Naive thymus-derived CD4-positive, alpha-beta T cell (primary cell): ENCODE measurements around the gene TM6SF1. TPM values are rescaled to one million over a fixed set of nuclear protein-coding genes. Genes with fewer than 3 reads are reported as not detected.
"Not testable (repeated sequence)": the region's sequence is repeated elsewhere in the genome, so short reads cannot be mapped to it uniquely, and the experiment has no call there.

Source experiments
- ATAC-seq: fragments of 150-1000 bp; cut with Tn5 transposase; 2 replicates; pipeline ENCODE4 v1.10.0; 2021; ENCODE audit warnings: mild to moderate bottlenecking, moderate library complexity
- CTCF ChIA-PET: fragments of 350-600 bp; sonication (Branson Sonifier 250); formaldehyde crosslinking; loops from one replicate; lab custom pipeline; 2021; ENCODE audit warnings: antibody characterized with exemption; lab: Charles Lee
- POLR2A ChIA-PET: fragments of 350-600 bp; sonication (Branson Sonifier 250); formaldehyde crosslinking; loops from one replicate; lab custom pipeline; 2021; ENCODE audit warnings: antibody characterized with exemption, inconsistent platforms; lab: Charles Lee
- DNase-seq, 9 donors: peaks; one replicate each; pipeline versions ENCODE4 v3.0.0 to v3.0.0-alpha.2; 2020 to 2022; ENCODE audit warnings: mixed read lengths in 1 of 9
- H3K27ac ChIP-seq: one replicate; pipeline ENCODE4 v1.7.0; 2013; ENCODE audit warnings: mild to moderate bottlenecking, low read depth, low read length, moderate library complexity
- H3K27me3 ChIP-seq, 2 donors: one replicate each; pipeline ENCODE4 v1.7.0; 2013; ENCODE audit warnings: low read length in 2 of 2, mild to moderate bottlenecking in 2 of 2, moderate library complexity in 2 of 2; ENCODE audit not compliant: control insufficient read depth in 2 of 2, insufficient read depth in 2 of 2
- H3K36me3 ChIP-seq, 3 experiments: 1 replicate in 2 of 3; 2 replicates in 1 of 3; pipeline ENCODE4 v1.7.0; 2013; ENCODE audit warnings: low read length in 3 of 3, mild to moderate bottlenecking in 3 of 3, moderate library complexity in 1 of 3; ENCODE audit not compliant: insufficient read depth in 3 of 3, control insufficient read depth in 2 of 3
- H3K4me1 ChIP-seq, 2 donors: one replicate each; pipeline ENCODE4 v1.7.0; 2013; ENCODE audit warnings: low read length in 2 of 2, mild to moderate bottlenecking in 2 of 2, moderate library complexity in 1 of 2; ENCODE audit not compliant: control insufficient read depth in 2 of 2, insufficient read depth in 2 of 2
- H3K4me3 ChIP-seq: 2 replicates; pipeline ENCODE4 v1.7.0; 2013; ENCODE audit warnings: mild to moderate bottlenecking, low read length
- H3K9me3 ChIP-seq, 3 experiments: 1 replicate in 2 of 3; 2 replicates in 1 of 3; pipeline ENCODE4 v1.7.0; 2013; ENCODE audit warnings: low read length in 3 of 3; ENCODE audit not compliant: control insufficient read depth in 2 of 3
- H3K27ac Mint-ChIP-seq, 9 donors: one replicate each; pipeline ENCODE4 v1.8.0; 2020 to 2022; ENCODE audit warnings: mixed read lengths in 9 of 9, mild to moderate bottlenecking in 8 of 9, moderate library complexity in 5 of 9, inconsistent platforms in 2 of 9
- H3K27me3 Mint-ChIP-seq, 5 donors: one replicate each; pipeline ENCODE4 v1.8.0; 2021 to 2022; ENCODE audit warnings: mixed read lengths in 5 of 5, mild to moderate bottlenecking in 1 of 5
- H3K36me3 Mint-ChIP-seq, 5 donors: one replicate each; pipeline ENCODE4 v1.8.0; 2020 to 2022; ENCODE audit warnings: mixed read lengths in 5 of 5, mild to moderate bottlenecking in 3 of 5, inconsistent platforms in 1 of 5
- H3K4me1 Mint-ChIP-seq, 7 donors: one replicate each; pipeline ENCODE4 v1.8.0; 2020 to 2022; ENCODE audit warnings: mixed read lengths in 7 of 7, mild to moderate bottlenecking in 3 of 7, inconsistent platforms in 1 of 7
- H3K4me3 Mint-ChIP-seq, 10 donors: one replicate each; pipeline ENCODE4 v1.8.0; 2020 to 2022; ENCODE audit warnings: mild to moderate bottlenecking in 10 of 10, mixed read lengths in 10 of 10, moderate library complexity in 6 of 10, inconsistent platforms in 2 of 10
- H3K9me3 Mint-ChIP-seq, 11 donors: one replicate each; pipeline ENCODE4 v1.8.0; 2020 to 2022; ENCODE audit warnings: mixed read lengths in 11 of 11, mild to moderate bottlenecking in 4 of 11, inconsistent platforms in 1 of 11, moderate library complexity in 1 of 11
- intact Hi-C, 2 donors: fragments of 100-400 bp; cut with micrococcal nuclease; formaldehyde crosslinking; loops; one replicate each; pipeline ENCODE4 v1.15.1; 2023
- polyA plus RNA-seq, 2 donors: library from polyadenylated mRNA; unstranded; fragments of 300-500 nt; fragmentation: Illumina TruSeq; gene quantifications; one replicate each; pipeline ENCODE4 v1.2.3, GENCODE V29; 2021
- total RNA-seq, 6 experiments: library from RNA in 5 of 6; stranded (reverse) in 5 of 6; gene quantifications; 1 replicate in 5 of 6; 2 replicates in 1 of 6; pipeline ENCODE4 v1.2.3 and lab custom pipeline; 2021 to 2026

The TM6SF1 gene
- total and polyA plus RNA-seq, 7 experiments from 2014 or later = 0.33 to 10.1 (median 1.0) TPM; not detected in 1

GRCh38 chr15:83085864-83086552 lies 21.4 kb upstream of the TM6SF1 start:
- not testable (repeated sequence) for ATAC-seq, DNase-seq

DNA sequence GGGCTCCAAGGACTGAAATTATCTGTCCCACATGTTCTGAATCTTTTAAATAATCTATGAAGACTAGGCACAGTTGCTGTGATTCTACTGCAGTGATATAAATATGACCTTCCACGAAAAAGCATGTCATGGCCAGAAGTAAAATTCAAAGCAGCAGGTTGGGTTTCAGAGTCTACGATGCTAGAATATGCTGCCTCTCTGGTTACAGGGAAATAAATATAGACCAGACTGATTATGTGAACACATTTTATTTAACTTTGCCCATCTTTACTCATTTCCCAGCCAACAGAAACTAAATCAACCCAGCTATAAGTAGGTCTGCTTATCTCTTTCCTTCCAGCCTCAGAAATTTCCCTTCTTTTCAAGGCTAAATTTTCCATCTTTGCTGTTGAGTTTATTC lies 19.9 kb upstream of the TM6SF1 start:
- no peak for ATAC-seq
- ChIA-PET POLR2A (no interaction called here), CTCF (no interaction called here)
- H3K27ac Mint-ChIP-seq = no peak overlapping the region
- DNase-seq = no peak
- Histone ChIP-seq H3K4me1 (no peaks in the 10 kb centered on the region), H3K27ac (no peak overlapping the region), H3K9me3 (no peaks in the 10 kb centered on the region), H3K27me3 (no peaks in the 10 kb centered on the region), H3K36me3 (no peaks in the 10 kb centered on the region), H3K4me3 (no peak overlapping the region)
- H3K36me3 Mint-ChIP-seq = no peaks in the 10 kb centered on the region
- no peaks in the 10 kb centered on the region for H3K9me3 Mint-ChIP-seq
- intact Hi-C loops = no loop called here
- H3K27me3 Mint-ChIP-seq = peaks cover 0 to 29% (median 7%) of the 10 kb centered on the region in 5 donors
- no peak overlapping the region for H3K4me3 Mint-ChIP-seq
- H3K4me1 Mint-ChIP-seq = peaks cover 0 to 6% (median 5%) of the 10 kb centered on the region in 7 donors

More at GRCh38 chr15:83085864-83086552, 21.4 kb upstream of the TM6SF1 start:
- H3K36me3 Mint-ChIP-seq, H3K27me3 ChIP-seq, H3K4me1 Mint-ChIP-seq, H3K4me1 ChIP-seq, H3K9me3 ChIP-seq, POLR2A ChIA-PET, H3K4me3 Mint-ChIP-seq, H3K27ac ChIP-seq, H3K27ac Mint-ChIP-seq, H3K9me3 Mint-ChIP-seq, H3K36me3 ChIP-seq, H3K4me3 ChIP-seq, CTCF ChIA-PET, intact Hi-C loops: not testable (repeated sequence)
- peaks cover 0 to 37% (median 7%) of the 10 kb centered on the region in 5 donors for H3K27me3 Mint-ChIP-seq

DNA sequence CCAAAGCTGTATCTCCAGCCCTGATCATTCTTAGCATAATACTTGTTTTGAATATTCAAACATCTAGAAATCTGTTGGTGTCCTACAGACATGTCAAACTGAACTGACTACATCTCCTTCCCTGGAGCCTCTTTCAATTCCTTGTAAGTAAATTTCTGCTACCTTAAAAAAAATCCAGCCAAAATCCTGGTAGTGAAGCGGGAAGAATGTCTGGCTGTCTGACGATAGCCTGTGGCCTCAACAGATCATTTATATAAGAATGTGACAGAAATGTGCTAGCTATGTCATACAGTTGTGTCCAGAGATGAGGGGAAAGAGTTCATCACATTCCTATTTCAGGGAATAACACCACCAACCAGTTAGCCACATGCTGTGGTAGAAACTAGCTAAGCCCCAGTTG lies 18.6 kb upstream of the TM6SF1 start:
- Histone ChIP-seq H3K27ac (no peak overlapping the region), H3K36me3 (no peaks in the 10 kb centered on the region), H3K9me3 (no peaks in the 10 kb centered on the region), H3K4me3 (no peak overlapping the region), H3K27me3 (no peaks in the 10 kb centered on the region), H3K4me1 (no peaks in the 10 kb centered on the region)
- ATAC-seq (no peak), DNase-seq (no peak)
- Mint-ChIP-seq H3K4me1 (peaks cover 0 to 6% (median 5%) of the 10 kb centered on the region in 7 donors), H3K27me3 (peaks cover 0 to 24% (median 7%) of the 10 kb centered on the region in 5 donors), H3K36me3 (no peaks in the 10 kb centered on the region), H3K4me3 (no peak overlapping the region), H3K27ac (no peak overlapping the region), H3K9me3 (no peaks in the 10 kb centered on the region)
- POLR2A ChIA-PET = no interaction called here
- intact Hi-C loops = no loop called here
- CTCF ChIA-PET = no interaction called here

DNA sequence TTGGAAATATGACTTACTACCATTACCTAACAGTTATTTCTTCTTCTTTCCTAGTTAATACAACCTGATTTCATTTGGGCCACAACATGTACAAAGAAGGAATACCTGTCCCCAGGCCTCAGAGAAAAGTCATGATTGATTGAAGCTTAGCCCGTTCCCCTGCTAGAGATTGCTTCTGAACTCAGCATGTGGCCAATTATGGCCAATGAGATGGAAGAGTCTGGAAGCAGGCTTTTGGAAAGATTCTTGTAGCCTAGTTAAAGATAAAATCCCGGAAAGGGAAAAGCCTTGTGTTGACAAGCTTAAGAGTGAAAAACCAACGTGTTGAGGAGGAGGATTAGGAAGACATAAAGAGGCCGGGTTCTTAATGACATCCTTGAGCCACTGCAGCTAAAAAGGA lies 17.0 kb upstream of the TM6SF1 start:
- Mint-ChIP-seq H3K36me3 (no peaks in the 10 kb centered on the region), H3K4me1 (peaks cover 0 to 6% (median 5%) of the 10 kb centered on the region in 7 donors), H3K4me3 (no peak overlapping the region), H3K27ac (no peak overlapping the region), H3K27me3 (peaks cover 0 to 21% (median 7%) of the 10 kb centered on the region in 5 donors), H3K9me3 (no peaks in the 10 kb centered on the region)
- Histone ChIP-seq H3K9me3 (no peaks in the 10 kb centered on the region), H3K27me3 (no peaks in the 10 kb centered on the region), H3K27ac (no peak overlapping the region), H3K4me1 (no peaks in the 10 kb centered on the region), H3K36me3 (no peaks in the 10 kb centered on the region), H3K4me3 (no peak overlapping the region)
- ChIA-PET CTCF (no interaction called here), POLR2A (no interaction called here)
- DNase-seq = no peak
- ATAC-seq = no peak
- intact Hi-C loops = no loop called here

- H3K9me3 Mint-ChIP-seq, CTCF ChIA-PET, H3K4me1 ChIP-seq, POLR2A ChIA-PET, H3K4me3 ChIP-seq, H3K36me3 ChIP-seq, H3K4me3 Mint-ChIP-seq, DNase-seq, intact Hi-C loops, H3K27ac Mint-ChIP-seq, H3K9me3 ChIP-seq, H3K4me1 Mint-ChIP-seq, H3K27ac ChIP-seq, H3K36me3 Mint-ChIP-seq, H3K27me3 ChIP-seq: not testable (repeated sequence)
- peak; percentile 16 for ATAC-seq
- H3K27me3 Mint-ChIP-seq = peaks cover 0 to 26% (median 11%) of the 10 kb centered on the region in 5 donors
These were observed 15.5 kb upstream of the TM6SF1 start for GRCh38 chr15:83091965-83092308.

DNA sequence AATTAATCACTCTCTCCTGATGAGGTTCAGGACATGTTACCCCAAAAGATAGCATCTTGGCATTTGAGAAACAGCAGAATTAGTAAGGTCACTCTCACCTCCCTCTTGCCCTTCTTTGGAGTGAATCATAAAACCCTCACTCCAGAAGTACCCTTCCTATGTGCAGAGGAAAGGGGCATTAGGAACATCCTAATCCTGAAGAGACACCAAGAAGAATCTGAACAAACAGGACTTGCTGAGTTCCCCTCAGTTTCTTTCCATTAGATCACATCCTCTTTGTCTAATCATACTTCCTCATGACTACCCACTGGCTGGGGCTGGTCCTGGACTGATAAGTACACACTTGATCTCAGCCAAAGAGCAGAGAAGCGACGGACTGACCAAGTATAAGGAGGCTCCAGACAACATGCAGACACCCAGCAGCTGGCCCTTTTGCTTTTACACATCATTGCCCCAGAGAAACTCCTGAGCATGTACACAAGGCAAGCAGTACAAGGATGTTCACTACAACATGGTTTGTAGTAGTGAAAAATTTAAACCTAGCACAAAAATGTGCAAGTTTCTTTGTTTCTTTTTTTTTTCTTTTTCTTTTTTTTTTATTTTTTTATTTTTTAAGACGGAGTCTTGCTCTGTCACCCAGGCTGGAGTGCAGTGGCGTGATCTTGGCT lies 15.0 kb upstream of the TM6SF1 start:
- H3K27ac ChIP-seq = no peak overlapping the region
- intact Hi-C loops = no loop called here
- H3K4me3 ChIP-seq = no peak overlapping the region
- Mint-ChIP-seq H3K27me3 (peaks cover 0 to 26% (median 12%) of the 10 kb centered on the region in 5 donors), H3K4me1 (peaks cover 0 to 6% (median 5%) of the 10 kb centered on the region in 7 donors), H3K27ac (no peak overlapping the region), H3K4me3 (no peak overlapping the region), H3K36me3 (no peaks in the 10 kb centered on the region), H3K9me3 (peaks cover 0 to 5% (median 0%) of the 10 kb centered on the region in 11 donors)
- ChIA-PET POLR2A (no interaction called here), CTCF (no interaction called here)
- H3K36me3 ChIP-seq = no peaks in the 10 kb centered on the region
- ATAC-seq (peak; percentile 84), DNase-seq (no peak)
- no peaks in the 10 kb centered on the region for H3K27me3 ChIP-seq
- H3K4me1 ChIP-seq = no peaks in the 10 kb centered on the region
- H3K9me3 ChIP-seq = no peaks in the 10 kb centered on the region

DNA sequence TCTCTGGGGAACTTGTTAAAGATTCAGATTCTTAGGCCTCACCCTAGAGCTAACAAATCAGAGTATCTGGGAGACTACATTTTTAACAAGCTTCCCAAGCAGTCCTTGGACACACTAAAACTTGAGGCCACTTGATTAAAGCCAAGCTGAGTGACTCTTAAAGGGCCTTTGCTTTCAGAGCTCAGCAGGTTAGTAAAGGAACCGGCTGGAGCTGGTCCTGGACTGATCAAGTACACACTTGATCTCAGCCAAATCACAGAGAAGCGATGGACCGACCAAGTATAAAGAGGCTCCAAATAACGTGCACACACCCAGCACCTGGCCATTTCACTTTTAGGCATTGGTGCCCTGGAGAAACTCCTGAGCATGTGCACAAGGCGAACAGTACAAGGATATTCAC lies 12.9 kb upstream of the TM6SF1 start:
- Histone ChIP-seq H3K9me3 (peaks cover 0 to 4% (median 0%) of the 10 kb centered on the region in 3 experiments), H3K36me3 (no peaks in the 10 kb centered on the region), H3K27ac (no peak overlapping the region), H3K4me1 (no peaks in the 10 kb centered on the region), H3K27me3 (no peaks in the 10 kb centered on the region), H3K4me3 (no peak overlapping the region)
- no peak overlapping the region for H3K4me3 Mint-ChIP-seq
- peaks cover 0 to 3% (median 0%) of the 10 kb centered on the region in 5 donors for H3K36me3 Mint-ChIP-seq
- ChIA-PET POLR2A (no interaction called here), CTCF (no interaction called here)
- intact Hi-C loops = no loop called here
- H3K4me1 Mint-ChIP-seq = peaks cover 0 to 6% (median 5%) of the 10 kb centered on the region in 7 donors
- ATAC-seq = no peak
- H3K27ac Mint-ChIP-seq = no peak overlapping the region
- DNase-seq = no peak
- H3K27me3 Mint-ChIP-seq = peaks cover 3 to 39% (median 10%) of the 10 kb centered on the region in 5 donors
- H3K9me3 Mint-ChIP-seq = peaks cover 0 to 17% (median 8%) of the 10 kb centered on the region in 11 donors
